ENCODE results near the gene FLT4.
A peak's percentile ranks its signal among the peaks of the same experiment; 100 is the strongest.

FLT4 gene

DNA sequence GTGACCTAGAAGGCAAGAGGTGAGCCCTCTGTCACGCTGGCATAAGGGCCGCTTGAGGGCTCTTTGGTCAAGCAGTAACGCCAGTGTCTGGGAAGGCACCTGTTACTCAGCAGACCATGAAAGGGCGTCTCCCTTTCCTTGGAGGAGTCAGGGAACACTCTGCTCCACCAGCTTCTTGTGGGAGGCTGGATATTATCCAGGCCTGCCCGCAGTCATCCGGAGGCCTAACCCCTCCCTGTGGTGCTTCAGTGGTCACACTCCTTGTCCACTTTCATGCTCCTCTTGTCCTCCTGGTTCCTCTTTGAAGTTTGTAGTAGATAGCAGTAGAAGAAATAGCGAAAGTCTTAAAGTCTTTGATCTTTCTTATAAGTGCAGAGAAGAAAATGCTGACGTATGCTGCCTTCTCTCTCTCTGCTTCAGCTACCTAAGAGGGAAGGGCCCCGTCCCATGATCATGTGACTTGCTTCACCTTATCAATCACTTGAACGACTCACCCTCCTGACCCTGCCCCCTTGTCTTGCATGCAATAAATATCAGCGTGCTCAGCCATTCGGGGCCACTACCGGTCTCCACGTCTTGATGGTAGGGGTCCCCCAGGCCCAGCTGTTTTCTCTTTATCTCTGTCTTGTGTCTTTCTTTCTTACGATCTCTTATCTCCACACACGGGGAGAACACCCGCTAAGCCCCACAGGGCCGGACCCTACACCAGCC lies 41.4 kb downstream of the FLT4 start:
- no peak for DNase-seq (ENCODE audit: low read depth)

DNA sequence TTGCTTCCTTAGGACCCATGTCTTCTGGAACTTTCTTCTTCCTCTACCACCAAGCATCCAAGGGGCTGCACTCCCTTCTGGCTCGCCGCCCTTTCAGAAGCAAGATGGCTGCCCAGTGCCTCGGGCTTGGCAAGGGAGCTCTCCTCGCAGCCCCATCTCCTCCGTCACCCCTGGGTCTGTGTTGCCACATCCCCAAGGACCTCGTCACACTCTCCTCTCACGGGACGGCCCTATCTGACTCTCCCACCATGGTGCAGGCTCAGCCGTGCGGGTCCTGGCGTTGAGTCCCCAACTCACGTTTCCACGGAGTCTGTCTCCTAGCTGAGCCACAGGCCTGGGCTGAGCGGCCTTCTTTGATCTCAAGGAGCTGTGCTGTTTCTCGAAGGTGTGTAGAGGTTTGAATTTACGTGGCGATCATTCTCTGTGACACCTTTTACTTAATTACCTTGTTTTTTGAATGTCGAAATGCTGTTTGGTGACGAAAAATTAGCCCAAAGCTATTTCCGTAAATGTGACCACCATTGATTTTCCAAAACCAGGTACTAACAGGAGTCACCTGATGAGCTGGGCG lies 43.1 kb downstream of the FLT4 start:
- no peak for DNase-seq (ENCODE audit: low read depth)

DNA sequence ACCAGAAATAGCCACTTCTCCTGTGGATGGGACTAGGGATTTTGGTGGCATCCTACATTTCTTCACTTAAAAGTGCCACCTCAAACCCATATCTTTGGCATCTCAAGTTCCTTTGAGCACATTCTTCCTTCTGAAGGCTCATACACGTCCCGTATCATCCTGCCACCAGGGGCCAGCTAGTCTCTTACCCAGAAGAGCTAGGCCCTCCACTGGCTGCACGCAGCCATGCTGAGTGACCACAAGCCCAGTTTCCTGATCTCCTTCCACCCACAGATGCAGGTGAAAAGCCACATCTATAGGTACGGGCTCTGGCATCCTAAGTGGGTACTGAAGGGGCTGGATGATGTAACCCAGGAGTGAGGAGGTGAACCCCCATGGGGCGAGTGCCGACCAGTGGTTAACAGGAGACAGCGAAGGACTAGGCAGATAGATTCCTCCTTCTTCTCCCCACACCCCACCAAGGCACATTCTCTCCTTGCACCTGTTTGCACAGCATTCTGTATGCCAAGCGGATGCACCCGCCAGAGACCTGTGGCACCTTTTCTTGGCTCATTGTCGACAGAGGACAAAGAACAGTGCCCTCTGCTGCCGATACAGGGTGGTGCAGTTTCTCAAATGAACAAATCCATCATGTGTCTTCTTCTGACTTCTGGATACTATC lies 43.7 kb downstream of the FLT4 start:
- peak; percentile 50 for DNase-seq (ENCODE audit: low read depth)

DNA sequence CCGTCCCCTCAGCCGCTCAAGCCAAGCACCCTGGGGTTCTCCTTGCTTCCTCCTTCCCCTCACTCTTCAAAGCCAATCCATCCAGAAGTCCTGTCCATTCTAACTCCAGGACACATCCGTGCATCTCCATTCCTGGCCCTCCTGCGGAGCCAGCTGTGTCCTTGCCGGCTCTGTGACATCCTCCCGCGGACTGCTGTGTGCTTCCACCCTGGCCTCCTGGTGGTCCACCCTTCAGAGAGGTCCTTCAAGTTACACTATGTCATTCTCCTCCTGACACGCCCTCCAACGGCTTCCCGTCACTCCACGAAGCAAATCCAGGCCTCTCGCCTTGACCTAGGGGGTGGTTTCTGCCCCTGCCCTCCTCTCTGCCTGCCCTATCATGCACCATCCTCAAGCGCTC lies 45.1 kb downstream of the FLT4 start:
- no peak for DNase-seq (ENCODE audit: low read depth)

DNA sequence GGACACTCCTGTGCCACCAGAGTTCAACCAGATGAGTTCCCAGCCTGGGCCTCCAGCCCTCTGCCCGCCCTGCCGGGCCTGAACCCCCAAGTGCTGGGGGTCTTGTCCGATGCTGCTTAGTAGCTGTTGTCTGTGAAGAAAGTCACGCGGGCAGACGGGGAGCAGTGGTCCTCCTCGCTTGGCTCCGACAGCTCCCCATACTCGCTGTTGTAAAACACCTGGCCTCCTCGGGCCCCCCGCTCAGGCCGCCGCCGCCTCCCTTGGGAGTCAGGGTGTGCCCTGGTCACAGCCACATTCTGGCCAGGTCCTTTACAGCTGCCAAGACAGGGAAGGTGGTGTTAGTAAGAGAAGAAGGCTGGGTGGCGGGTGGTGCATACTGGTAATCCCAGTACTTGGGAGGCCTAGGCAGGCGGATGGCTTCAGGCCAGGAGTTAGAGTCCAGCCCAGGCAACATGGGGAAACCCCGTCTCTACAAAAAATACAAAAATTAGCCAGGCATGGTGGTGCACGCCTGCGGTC lies 46.3 kb downstream of the FLT4 start:
- no peak for DNase-seq (ENCODE audit: low read depth)

DNA sequence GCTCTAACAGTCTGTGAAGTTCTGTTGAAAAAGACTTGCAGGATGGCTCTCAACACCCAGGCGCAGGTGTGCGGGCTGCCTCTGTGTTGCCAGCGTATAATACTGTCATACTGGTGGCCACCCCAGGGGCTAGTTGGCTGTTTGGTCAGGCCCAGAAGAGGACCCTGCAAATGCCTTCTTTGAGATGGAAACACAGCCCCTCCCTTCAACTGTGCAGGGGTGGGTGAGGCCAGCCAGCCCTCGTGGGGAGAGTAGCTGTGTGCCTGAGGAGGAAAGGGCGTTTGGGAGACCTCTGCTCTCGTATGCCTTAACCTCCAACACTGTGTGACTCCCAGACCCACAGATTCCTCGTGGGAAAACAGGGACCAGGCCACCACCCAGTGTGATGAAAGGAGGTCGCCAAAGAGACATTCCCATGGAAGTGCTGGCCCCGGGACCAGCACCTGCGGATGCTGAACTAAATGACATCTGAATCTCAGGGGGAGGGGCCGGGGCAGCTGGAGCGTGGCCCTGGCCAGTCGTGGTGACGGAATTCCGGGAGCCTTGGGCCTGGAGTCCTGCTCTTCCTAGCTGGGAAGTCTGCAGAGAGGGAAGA lies 46.8 kb downstream of the FLT4 start:
- DNase-seq (ENCODE audit: low read depth) = no peak

DNA sequence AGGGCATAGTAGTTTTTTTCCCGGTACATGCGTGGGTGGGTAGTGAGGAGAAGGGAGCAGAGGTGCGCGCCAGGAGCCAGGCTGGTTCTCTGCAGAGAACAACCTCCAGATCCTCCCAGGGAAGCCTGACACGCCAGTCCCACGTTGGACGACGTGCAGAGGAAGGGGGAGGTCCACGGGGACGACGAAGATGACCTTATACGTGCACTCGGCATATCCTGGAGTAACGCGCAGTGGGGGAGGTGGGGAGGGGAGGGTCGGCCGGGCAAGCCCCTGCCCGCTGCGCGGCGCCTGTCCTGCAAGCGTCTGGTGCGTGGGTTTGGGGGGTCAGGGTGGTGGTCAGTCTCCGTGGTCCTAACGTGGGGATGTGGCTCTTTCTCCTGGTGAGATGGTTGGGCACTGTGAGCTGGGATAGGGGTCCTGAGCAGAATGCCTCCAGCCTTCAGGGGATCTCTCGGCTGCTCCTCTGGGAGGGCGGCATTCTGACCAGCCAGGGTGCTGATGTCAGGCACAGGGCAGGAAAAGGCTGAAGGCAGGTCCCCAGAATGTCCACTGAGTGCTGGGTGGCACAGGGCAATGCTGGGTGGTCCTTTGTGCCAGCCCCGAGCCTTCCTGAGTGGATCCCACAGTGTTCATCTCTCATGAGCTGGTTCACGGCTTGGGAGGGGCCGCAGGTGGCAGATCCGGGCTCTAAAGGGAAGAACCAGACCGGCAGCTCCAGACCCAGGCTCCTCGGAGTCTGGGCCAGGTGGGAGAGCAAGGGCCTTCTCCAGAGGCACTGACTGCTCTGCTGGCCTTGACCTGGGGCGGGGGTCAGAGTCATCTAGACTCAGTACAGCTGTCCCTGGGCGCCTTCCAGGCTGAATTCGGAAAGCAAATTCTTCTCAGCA lies 47.6 kb downstream of the FLT4 start:
- no peak for DNase-seq (ENCODE audit: low read depth)

DNA sequence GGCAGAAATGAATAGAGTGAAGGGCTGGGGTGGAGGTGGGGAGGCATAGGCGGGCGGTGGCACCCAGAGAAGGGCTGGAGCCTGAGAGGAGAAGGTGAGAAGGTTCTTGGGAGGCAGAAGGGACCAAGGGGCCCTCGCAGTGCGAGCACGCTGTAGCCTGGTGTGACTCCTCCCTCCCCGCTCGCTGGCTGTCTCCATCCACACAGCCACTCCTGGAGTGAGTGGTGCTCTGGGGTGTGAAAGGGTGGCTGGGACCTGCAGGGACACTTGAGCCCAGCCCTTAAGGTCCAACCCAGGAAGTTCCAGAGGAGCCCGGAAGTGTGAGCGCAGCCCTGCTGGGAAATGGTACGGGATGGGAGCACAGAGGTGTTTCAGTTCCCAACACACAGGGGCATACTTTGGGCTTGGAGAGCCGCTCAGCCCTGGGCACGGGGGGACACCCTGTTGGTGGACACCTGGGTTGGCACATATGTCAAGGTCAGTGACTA lies 48.8 kb downstream of the FLT4 start:
- no peak for DNase-seq (ENCODE audit: low read depth)

DNA sequence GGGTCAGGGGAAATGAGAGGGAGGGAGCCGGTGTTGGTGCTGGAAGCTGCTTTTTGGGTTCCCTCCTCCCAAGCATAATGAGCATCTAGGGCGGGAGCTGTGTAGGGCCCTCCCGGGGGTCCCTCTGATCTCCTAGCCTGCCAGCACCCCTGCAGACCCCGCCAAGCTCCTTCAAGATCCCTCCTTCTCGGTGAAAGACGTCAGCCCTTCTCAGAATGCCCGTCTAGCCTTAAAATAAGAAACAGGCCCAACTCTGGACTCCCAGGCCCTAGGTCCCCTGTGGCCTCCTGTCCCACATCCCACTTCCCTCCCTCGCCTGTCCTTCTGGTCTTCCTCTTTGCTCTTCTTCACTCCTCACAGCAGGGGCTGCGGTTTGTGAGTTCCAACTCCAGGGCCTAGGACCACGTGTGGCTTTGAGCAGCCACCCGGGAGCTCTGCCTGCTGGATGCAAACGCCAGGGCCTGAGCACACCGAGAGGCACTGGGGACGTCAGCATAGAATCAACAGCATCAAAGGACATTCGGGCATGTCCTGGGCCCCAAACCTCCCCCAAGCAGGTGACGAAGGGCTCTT lies 49.3 kb downstream of the FLT4 start:
- DNase-seq (ENCODE audit: low read depth) = no peak

DNA sequence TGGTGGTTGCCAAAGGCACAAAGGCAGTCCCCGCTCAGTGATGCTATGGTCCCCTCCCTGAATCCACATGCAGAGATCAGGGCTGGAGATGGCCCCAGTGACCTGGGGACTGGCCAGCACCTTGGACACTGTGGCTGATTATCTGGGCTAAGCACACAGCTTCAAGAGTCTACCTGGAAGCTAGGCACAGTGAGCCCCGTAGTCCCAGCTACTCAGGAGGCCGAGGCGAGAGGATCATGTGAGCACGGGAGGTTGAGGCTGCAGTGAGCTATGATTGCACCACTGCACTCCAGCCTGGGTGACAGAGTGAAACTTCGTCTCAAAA lies 49.8 kb downstream of the FLT4 start:
- no peak for DNase-seq (ENCODE audit: low read depth)

DNA sequence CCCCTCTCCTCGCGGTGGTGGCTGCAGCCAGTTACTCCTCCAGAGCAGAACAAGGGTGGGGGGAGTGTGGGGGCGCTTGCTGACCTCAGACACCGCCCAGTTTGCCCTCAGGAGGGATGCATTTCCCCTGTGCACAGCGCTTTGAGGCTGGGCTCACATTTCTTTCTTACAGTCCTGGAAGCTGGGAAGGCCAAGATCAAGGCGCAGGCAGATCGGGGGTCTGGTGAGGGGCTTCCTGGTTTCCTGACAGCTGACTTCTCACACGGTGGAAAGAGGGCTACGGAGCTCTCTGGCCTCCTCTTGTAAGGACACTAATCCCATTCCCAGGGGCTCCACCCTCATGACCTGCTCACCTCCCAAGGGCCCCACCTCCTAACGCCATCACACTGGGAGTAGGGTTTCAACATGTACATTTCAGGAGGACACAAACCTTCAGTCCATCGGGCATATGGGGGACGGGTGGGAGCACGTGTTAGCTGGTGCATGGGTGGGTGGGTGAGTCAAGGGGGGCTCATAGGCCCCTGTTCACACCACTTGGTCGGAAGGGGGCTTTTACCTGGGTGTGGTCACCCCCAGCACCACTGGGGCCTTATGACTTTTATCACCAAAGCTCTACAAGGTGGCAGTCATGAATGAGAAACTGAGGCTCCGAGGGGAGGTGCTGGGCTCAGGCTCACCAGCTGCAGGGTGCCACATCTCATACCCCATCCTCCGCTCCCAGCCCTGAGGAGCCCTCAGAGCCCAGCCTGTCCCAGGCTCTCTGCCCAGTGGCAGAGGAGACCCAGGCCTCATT lies 50.4 kb downstream of the FLT4 start:
- no peak for DNase-seq (ENCODE audit: low read depth)

DNA sequence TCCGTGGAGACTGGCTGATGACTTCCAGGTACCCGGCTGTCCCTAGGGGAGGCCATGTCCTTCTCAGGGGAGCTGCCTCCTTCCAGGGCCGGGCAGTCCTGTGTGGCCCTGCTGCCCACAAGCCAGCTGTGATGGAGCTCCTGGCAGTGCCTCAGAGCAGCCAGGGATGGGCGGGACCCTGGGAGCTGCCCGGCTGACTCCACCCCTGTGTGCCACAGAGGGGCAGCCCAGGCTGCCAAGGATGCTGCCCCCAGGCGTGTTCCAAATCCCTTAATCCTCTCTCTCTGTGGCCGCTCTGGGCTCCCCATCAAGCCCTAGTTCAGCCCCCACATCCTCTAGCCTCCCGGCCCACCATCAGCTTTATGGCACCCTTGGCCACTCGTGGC lies 51.1 kb downstream of the FLT4 start:
- no peak for DNase-seq (ENCODE audit: low read depth)

DNA sequence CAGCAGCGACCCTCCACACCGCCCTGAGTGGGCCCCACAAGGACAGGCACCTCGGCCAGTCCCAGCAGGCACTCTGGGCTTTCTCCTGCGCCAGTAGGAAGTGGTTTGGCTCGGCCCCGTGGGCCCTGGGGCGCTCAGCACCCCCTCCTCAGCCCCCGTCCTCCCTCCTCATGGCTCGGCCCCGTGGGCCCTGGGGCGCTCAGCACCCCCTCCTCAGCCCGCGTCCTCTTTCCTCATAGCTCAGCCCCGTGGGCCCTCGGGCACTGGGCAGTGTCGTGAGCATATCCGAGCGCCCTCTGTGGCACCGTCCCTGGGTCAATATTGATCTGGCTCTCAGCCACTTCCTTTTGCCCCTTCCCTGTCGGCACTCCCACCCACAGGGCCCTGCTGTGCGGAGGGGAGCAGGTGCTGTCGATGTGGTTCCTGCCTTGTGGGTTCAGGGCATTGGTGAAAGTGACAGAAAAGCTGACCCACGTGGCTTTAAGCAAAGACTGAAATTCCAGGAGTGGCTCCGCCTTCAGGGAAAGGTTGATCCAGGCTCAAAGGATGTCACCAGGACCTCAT lies 52.6 kb downstream of the FLT4 start:
- DNase-seq (ENCODE audit: low read depth) = no peak

DNA sequence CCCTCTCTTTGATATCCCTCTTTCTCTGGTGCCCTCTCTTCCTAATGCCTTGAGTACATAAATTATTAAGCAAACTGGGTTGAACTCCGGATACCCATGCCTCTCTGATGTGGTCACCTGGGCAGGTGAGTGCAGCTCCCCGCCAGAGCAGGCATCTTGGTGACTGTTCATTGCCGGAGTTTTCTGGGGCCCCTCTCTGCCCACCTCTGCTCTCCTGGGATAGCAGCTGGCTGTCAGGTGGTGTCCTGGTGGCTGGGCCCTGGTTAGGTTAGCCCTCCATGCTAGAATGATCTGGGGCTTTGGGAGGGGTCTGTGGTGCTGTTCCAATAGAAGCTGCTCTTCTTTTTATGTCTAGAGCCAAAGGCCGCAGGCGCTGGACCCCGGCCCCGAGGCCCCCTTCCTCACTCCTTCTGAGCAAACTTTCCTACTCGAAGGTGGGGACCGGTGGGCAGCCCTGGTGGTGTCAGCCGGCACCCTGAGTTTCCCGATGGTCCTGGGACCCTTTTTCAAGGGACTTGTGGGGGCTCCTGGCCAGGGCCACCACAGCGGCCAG lies 53.2 kb downstream of the FLT4 start:
- DNase-seq (ENCODE audit: low read depth) = no peak

DNA sequence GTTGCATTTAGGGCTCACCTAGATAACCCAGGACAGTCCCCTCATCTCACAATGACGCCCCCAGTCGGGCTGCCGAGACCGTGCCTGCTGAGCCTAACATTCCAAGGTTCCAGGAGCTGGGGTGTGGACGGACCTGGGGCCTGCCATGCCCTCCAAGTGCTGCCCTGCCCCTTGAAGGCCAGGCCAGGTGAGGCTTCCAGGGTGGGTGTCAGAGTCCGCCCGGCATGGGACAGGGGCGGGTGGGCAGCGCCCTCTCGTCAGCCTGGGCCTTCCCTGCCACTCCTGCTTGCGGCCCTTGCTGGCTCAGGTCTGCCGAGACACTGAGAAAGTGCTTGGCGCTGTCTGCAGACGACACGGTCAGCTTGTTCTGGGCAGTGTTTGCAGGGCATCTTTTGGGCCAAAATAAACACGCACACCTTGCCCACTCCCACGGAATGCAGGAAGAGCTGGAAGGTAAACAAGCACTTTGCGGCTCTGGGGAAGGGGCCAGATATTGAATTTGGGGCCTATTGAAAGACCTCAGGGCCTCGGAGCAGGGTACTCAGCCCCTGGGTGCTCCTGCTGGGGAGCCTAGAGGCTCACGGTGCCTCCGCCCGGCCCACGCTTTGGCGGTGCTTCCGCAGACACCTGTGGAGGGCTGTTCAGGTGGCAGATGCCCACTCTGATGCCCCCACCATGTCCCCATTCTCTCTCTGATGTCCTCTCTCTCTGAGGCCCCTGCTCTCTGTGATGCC lies 53.9 kb downstream of the FLT4 start:
- DNase-seq (ENCODE audit: low read depth) = no peak

DNA sequence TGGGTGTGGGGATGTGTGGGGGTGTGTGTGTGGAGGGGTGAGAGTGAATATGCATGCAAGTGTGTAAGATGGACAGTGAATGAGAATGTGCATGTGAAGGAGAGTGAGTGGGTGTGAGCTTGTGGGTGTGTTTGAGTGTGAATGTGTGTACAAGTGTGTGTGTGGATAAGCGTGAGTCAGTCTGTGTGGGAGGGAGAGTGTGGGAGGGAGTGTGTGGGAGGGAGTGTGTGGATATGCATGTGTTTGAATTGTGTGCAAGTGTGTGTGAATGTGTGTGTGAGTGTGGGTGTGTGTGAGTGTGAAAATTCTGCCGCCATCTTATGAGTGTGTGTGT lies 54.4 kb downstream of the FLT4 start:
- no peak for DNase-seq (ENCODE audit: low read depth)

DNA sequence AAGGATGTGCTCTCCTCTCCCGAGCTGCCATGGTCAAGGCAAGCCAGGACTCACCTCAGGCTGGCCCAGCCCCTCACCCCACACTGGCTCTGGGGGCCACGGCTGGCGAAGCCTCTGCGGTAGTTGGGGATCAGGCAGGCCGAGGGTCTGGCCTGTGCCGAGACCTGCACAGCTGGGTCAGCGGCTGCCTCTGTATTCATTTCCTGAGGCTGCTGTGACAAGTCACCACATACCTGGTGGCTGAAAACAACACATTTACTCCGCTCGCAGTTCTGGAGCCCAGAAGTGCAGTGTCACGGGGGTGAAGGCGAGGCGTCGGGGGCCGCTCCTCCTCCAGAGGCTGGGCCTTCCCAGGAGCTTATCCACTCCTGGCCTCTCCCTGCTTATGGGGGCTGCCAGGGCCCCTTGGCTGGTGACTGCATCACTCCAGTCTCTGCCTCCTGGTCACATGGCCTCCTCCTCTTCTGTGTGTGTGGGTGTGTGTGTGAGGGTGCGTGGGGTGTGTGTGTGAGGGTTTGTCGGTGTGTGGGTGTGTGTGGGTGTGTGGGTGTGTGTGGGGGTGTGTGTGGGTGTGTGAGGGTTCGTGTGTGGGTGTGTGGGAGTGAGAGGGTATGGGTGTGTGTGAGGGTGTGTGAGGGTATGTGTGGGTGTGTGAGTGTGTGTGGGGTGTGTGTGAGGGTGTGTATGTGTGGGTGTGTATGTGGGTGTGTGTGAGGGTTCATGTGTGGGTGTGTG lies 54.9 kb downstream of the FLT4 start:
- DNase-seq (ENCODE audit: low read depth) = no peak

DNA sequence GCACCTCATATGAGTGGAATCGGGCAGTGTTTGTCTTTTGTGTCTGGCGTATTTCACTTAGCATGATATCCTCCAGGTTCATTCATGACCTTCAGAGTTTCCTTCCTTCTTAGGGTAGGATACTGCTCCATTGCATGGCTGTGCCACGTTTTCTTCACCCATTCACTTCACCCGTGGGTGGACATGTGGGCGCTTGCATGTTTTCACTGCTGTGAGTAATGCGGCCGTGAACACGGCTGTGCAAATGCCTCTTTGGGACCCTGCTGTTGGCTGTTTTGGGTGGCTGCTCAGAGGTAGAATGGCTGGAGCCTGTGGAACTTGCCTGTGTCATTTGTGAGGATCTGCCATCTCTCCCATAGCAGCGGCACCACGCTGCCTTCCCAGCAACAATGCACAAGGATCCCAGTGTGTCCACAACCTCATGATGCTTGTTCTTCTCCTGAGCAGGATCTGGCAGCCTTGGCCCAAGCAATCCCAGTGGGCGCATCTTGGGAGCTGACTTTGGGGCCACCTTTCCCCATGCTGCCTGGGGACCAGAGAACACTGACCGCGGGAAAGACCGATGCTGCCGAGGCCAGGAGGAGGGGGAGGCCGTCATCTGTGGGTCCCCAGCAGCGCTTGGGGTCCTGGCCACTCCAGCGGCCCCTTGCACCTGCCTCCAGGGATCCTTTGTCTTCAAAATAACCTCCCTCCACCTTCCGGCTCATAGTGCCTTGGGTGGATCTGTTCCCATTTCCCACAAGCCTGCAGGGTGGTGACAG lies 55.8 kb downstream of the FLT4 start:
- no peak for DNase-seq (ENCODE audit: low read depth)
